T-helper 1 cell treated with Interleukin-12 subunit alpha and Interleukin-12 subunit beta and Interleukin-4 antibody, amounts not matched to agents 30 ng/mL and 1 ng/mL, for 36 hours (primary cell): ENCODE results near the gene DVL2. TPM values are rescaled to one million over a fixed set of nuclear protein-coding genes. Genes with fewer than 3 reads are reported as not detected.

Source experiments
- intact Hi-C: fragments of 100-400 bp; cut with micrococcal nuclease; formaldehyde crosslinking; loops from one replicate; pipeline ENCODE4 v1.15.1; 2024
- total RNA-seq: library from RNA; stranded (reverse); gene quantifications from 2 replicates; pipeline ENCODE4 v1.2.3, GENCODE V29; 2022

Gene DVL2
- total RNA-seq, 1 donor from 2014 or later: 46.8 TPM

GRCh38 chr17:7239091-7240027 lies 5.0 kb upstream of the DVL2 start, which contains the start of gene PHF23:
PHF23 (minus strand) TSS chr17:7239457; CDS start chr17:7239279, 178 bp downstream.
- intact Hi-C loops: loop anchor here (1.0 to 10.0 kb wide), 11 partner anchors 13 to 618 kb away; partner anchors contain the start of genes EIF5A, ELP5, KIAA0753 and NAA38

DNA sequence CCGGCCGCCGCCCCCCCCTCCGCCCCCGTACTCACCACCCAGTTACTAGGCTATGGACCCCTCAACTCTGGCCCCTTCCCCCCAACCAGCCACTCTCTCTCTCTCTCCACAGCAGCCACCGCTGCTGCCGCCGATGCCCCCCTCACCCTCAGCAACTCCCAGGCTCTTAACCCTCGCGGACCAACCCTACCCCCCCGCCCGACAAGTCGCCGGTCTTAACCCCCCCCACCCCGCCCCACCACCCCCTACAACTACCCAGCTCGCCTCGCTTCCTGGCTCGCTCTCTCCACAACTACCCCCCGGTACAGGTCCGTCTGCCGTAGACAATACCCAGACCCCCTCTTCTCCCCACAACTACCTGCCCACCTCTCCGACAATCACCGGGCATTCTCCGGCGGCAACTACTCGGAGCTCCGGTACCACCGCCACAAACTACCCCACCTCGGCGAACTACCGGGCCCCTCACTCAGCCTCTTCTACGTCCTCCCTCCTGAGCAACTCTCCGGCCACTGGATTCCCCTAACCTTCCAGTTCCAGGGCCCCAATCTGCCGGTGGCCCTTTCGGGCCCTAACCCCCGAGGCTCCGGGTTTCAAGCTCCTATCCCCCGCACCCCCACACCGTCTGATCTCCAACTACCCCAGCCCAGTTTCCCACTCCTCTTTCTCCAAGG lies 4.2 kb upstream of the DVL2 start:
- intact Hi-C loops: loop anchor here (1.0 to 10.0 kb wide), 11 partner anchors 14 to 619 kb away; partner anchors contain the start of genes EIF5A, ELP5, KIAA0753 and NAA38

GRCh38 chr17:7237761-7238419 lies 3.6 kb upstream of the DVL2 start:
- intact Hi-C loops: loop anchor here (10.0 kb wide), 1 partner anchor 593 kb away; the partner anchor contains the start of genes KIAA0753 and TXNDC17

GRCh38 chr17:7237266-7237760 lies 3.0 kb upstream of the DVL2 start:
- intact Hi-C loops: loop anchor here (10.0 kb wide), 1 partner anchor 593 kb away; the partner anchor contains the start of genes KIAA0753 and TXNDC17

DNA sequence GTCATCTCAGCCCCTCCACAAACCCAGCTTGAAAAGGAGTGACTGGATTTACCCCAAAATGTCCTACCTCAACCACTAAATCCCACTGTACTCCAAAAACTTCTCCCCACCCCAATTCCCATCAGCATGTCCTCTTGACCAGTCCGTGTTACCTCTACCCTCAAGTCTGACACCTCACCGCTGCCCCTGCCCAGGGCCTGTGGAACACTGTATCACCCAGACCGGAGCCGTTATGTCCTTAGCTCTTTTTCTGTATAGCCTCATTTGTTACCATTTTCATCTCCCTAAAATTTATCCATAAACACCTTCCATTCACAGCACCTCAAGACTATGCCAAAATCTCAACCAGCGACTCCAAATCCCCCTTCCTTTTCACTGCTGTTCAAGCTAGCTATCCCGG lies 2.5 kb upstream of the DVL2 start:
- intact Hi-C loops: loop anchor here (10.0 kb wide), 1 partner anchor 592 kb away; the partner anchor contains the start of genes KIAA0753 and TXNDC17

- intact Hi-C loops: loop anchor here (10.0 kb wide), 1 partner anchor 591 kb away; the partner anchor contains the start of genes KIAA0753 and TXNDC17
Observed at GRCh38 chr17:7235693-7236665, 1.7 kb upstream of the DVL2 start.

- intact Hi-C loops: loop anchor here (1.0 to 10.0 kb wide), 4 partner anchors 14 to 589 kb away; partner anchors contain the start of genes ACADVL, DLG4, EIF5A and KIAA0753
Observed at GRCh38 chr17:7233701-7234082, 625 bp downstream of the DVL2 start.

DNA sequence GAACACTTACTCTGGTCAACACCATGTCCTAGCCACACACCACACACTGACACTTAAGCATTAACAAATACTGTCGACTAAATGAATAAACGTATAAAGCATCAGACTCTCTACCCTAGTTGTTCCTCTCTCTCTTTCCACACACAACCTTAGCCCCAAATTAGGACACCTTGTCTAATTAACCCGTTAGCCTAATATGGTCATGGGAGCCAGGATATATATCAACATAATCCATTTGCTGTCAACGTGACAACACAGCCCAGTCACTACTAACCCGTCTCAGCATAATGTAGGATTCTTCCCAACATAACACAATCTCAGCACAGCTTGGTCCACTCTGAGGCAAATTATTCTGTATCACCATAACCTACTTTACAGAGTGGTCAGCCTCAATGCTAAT lies 2.2 kb downstream of the DVL2 start:
- intact Hi-C loops: loop anchor here (10.0 kb wide), 1 partner anchor 587 kb away; the partner anchor contains the start of genes KIAA0753 and TXNDC17

DNA sequence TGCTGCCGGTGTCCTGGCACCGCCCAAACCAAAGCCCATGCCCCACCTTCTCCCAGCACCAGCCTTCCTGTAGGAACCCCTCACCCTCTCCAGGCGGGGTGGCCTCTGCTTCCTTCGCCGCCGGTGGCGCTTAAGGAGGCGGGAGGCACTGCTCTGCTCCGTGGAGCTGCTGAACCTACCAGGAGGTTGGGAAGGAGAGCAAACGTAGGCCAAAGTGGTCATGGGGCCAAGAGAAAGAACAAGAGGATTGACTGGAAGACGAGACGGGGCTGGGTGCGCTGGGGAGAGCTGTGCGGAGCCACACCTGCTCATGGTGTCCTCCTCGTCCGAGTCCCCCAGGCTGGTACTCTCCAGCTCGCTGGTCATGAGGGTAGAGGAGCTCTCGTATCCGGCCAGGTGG lies 4.8 kb downstream of the DVL2 start:
- intact Hi-C loops: no loop called here

- intact Hi-C loops: no loop called here
Observed at GRCh38 chr17:7228920-7229319, 5.4 kb downstream of the DVL2 start.

GRCh38 chr17:7226721-7227710 lies 7.3 kb downstream of the DVL2 start:
- intact Hi-C loops: no loop called here

GRCh38 chr17:7225711-7226331 lies 8.5 kb downstream of the DVL2 start:
- intact Hi-C loops: no loop called here

DNA sequence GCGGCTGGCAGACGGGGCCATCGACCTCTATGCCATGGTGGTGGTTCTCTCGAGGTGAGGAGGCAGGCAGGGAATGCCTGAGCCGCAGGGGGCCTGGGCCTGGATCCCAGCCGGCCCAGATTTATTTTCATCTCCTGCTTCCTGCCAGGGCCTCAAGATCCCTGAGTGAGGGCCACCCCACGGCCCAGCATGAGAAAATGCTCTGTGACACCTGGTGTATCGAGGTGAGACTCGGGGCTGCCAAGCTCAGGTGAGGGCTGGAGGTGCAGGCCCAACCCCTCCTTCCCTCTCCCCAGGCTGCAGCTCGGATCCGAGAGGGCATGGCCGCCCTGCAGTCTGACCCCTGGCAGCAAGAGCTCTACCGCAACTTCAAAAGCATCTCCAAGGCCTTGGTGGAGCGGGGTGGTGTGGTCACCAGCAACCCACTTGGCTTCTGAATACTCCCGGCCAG lies 9.6 kb downstream of the DVL2 start:
- intact Hi-C loops: no loop called here

DNA sequence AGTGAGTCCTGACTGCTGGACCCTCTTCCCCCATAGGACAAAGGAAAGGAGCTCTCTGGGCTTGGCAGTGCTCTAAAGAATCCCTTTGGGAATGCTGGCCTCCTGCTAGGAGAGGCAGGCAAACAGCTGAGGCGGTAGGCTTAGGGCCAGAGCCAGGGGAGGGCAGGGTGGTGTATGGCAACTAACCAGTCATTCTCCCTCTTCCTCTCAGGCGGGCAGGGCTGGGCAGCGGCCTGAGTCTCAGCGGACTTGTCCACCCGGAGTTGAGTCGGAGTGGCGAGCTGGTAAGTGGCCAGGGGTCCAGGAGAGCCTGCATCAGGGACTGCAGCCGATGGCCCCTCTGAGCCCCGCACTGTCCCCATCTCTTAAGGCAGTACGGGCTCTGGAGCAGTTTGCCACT lies 10.2 kb downstream of the DVL2 start:
- intact Hi-C loops: no loop called here

- intact Hi-C loops: no loop called here
Observed at GRCh38 chr17:7223375-7223774, 10.9 kb downstream of the DVL2 start.

DNA sequence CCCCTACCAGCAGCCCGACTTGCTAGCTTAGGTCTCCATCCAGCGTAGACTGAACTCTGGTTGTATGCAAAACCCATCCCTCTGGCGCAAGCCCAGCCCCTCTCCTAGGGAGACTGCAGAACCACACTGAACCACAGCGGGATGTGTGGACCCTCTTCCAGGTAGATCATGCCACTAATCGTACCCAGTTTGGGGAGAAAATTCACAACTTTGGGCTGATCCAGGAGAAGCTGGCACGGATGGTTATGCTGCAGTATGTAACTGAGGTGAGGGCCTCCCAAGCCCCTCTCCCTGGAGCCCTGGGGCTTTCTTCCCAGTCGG lies 11.4 kb downstream of the DVL2 start:
- intact Hi-C loops: no loop called here

DNA sequence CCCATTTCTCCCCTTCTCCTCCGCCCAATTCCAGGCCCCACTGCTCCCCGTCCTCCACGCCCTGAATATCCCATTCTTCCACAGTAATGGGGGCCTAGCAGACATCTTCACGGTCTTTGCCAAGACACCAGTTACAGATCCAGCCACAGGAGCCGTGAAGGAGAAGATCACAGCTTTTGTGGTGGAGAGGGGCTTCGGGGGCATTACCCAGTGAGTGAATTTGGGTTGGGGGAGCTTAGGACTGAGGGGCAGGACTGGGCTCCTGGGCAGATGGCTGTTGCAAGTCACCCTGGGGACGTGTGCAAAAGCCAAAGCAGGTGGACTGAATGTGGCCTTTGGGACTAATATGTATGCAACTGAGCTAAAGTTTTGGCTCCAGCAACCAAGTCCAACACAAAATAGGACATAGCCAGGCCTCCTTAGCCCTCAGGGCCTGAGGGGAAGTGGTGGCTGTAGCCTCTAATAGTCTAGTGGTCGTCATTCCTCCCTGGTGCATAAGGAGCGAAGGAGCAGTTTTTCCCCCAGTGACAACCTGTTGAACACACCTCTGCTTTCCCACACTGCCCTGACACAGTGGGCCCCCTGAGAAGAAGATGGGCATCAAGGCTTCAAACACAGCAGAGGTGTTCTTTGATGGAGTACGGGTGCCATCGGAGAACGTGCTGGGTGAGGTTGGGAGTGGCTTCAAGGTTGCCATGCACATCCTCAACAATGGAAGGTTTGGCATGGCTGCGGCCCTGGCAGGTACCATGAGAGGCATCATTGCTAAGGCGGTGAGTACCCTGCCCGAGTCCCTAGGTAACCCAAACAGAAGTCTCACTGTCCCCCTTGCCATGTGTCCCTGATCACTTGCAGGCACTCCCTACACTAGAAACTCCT lies 12.0 kb downstream of the DVL2 start:
- intact Hi-C loops: no loop called here
